GM19193 (cell line): Measurements from ENCODE around the gene KANSL3.

Experiments used
- POLR2A ChIP-seq: IDR thresholded peaks from 4 replicates; pipeline ENCODE4 v1.6.1; 2011; ENCODE audit not compliant: insufficient read depth, insufficient read length; ENCODE audit errors: extremely low read depth

KANSL3 gene

GRCh38 chr2:96626553-96626942, 11.6 kb downstream of the KANSL3 start:
- no peak for TF ChIP-seq POLR2A

- no peak for TF ChIP-seq POLR2A
Measured at GRCh38 chr2:96625571-96626552, 12.2 kb downstream of the KANSL3 start.

- no peak for TF ChIP-seq POLR2A
Measured at GRCh38 chr2:96623116-96623515, 15.0 kb downstream of the KANSL3 start.

- no peak for TF ChIP-seq POLR2A
Measured at GRCh38 chr2:96622544-96622943, 15.6 kb downstream of the KANSL3 start.

- TF ChIP-seq POLR2A, result no peak
Measured at GRCh38 chr2:96618596-96619283, 19.4 kb downstream of the KANSL3 start.

GRCh38 chr2:96617012-96617411, 21.1 kb downstream of the KANSL3 start:
- TF ChIP-seq POLR2A, result no peak

GRCh38 chr2:96616535-96616934, 21.6 kb downstream of the KANSL3 start:
- no peak for TF ChIP-seq POLR2A

GRCh38 chr2:96616128-96616527, 22.0 kb downstream of the KANSL3 start:
- TF ChIP-seq POLR2A, result no peak

GRCh38 chr2:96608469-96609455, 29.4 kb downstream of the KANSL3 start:
- no peak for TF ChIP-seq POLR2A

- TF ChIP-seq POLR2A, result no peak
Measured at GRCh38 chr2:96604104-96604503, 34.0 kb downstream of the KANSL3 start.

- no peak for TF ChIP-seq POLR2A
Measured at GRCh38 chr2:96602330-96602823, 35.7 kb downstream of the KANSL3 start.

GRCh38 chr2:96601382-96602292, 36.5 kb downstream of the KANSL3 start:
- no peak for TF ChIP-seq POLR2A

GRCh38 chr2:96599941-96600340, 38.2 kb downstream of the KANSL3 start:
- no peak for TF ChIP-seq POLR2A
